ENCODE data around the gene RNPEPL1.
"Not testable (repeated sequence)": the region's sequence is repeated elsewhere in the genome, so short reads cannot be mapped to it uniquely, and the experiment has no call there.

- not testable (repeated sequence) for TF ChIP-seq POLR2A, CTCF (IDR thresholded peaks at IDR 0.05)
Measured at GRCh38 chr2:240563231-240563630, 5.1 kb upstream of the RNPEPL1 start.

Data from adrenal gland (tissue), 5 donors.